ENCODE measurements around the gene SAFB.

SAFB gene

DNA sequence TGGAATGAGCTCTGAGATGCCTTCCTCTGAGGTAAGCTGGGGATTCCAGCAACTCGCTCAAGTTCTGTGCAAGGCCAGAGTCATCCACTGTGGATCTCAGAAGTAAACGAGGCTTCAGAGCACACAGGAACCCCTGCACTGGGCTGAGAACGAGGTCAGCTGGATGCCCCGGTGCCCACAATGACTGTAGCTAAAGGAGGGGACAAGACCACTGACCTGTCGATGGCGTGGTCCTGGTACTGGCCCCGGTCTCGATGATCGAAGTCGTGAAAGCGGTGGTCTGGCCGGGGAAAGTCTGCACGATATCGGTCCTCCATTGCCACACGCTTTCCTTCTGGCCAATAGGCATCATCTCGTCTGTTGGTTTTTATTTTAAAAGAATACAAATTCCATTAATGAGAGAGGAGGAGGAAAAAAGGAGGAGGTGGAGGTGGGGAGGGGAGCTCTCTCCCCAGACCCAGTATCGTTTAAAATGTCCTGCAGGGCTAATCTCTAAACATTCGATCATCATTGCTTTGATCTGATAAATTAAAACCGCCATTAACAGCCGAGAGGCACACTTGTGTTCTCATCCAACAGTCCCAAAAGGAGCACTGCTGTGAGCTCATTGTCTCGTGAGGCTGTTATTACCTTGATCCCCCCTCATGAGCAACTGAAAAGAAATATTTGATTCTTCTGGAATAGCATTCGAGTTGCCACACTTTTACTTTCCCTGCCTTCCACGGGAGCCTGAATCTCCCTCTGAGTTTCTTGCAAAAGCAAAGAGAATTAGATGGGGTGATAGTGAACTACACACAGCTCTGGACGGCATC is 30.1 kb upstream of the SAFB start:
- TF ChIP-seq, protein P1, sequence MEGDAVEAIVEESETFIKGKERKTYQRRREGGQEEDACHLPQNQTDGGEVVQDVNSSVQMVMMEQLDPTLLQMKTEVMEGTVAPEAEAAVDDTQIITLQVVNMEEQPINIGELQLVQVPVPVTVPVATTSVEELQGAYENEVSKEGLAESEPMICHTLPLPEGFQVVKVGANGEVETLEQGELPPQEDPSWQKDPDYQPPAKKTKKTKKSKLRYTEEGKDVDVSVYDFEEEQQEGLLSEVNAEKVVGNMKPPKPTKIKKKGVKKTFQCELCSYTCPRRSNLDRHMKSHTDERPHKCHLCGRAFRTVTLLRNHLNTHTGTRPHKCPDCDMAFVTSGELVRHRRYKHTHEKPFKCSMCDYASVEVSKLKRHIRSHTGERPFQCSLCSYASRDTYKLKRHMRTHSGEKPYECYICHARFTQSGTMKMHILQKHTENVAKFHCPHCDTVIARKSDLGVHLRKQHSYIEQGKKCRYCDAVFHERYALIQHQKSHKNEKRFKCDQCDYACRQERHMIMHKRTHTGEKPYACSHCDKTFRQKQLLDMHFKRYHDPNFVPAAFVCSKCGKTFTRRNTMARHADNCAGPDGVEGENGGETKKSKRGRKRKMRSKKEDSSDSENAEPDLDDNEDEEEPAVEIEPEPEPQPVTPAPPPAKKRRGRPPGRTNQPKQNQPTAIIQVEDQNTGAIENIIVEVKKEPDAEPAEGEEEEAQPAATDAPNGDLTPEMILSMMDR (IDR thresholded peaks at IDR 0.05; ENCODE audit: low read depth, low read length) = no peak
- TF ChIP-seq EZH2phosphoT487 (IDR thresholded peaks at IDR 0.05; ENCODE audit: low read depth) = no peak
- Histone ChIP-seq H4K20me1 (ENCODE audit: insufficient read depth, low read length) (0 out of 2 replicates have a peak, but pooled peaks cover 3% of the 10 kb centered on the region), H3K4me3 (ENCODE audit: low read length) (no peak overlapping the region), H2AFZ (ENCODE audit: low read depth, low read length) (no peak overlapping the region), H3K4me1 (ENCODE audit: low read length) (no peaks in the 10 kb centered on the region), H3K9me3 (ENCODE audit: insufficient read depth, low read length) (no peaks in the 10 kb centered on the region), H3K27ac (ENCODE audit: low read length) (no peak overlapping the region), H3K79me2 (ENCODE audit: low read length) (no peaks in the 10 kb centered on the region; the same call in 1 of the 2 replicates), H3K4me2 (ENCODE audit: low read length) (no peak overlapping the region), H3K9ac (ENCODE audit: low read length) (no peak overlapping the region), H3K36me3 (replicated peaks; ENCODE audit: low read depth, low read length) (peaks cover 85% of the 10 kb centered on the region), H3K27me3 (ENCODE audit: low read depth, low read length) (no peaks in the 10 kb centered on the region)

DNA sequence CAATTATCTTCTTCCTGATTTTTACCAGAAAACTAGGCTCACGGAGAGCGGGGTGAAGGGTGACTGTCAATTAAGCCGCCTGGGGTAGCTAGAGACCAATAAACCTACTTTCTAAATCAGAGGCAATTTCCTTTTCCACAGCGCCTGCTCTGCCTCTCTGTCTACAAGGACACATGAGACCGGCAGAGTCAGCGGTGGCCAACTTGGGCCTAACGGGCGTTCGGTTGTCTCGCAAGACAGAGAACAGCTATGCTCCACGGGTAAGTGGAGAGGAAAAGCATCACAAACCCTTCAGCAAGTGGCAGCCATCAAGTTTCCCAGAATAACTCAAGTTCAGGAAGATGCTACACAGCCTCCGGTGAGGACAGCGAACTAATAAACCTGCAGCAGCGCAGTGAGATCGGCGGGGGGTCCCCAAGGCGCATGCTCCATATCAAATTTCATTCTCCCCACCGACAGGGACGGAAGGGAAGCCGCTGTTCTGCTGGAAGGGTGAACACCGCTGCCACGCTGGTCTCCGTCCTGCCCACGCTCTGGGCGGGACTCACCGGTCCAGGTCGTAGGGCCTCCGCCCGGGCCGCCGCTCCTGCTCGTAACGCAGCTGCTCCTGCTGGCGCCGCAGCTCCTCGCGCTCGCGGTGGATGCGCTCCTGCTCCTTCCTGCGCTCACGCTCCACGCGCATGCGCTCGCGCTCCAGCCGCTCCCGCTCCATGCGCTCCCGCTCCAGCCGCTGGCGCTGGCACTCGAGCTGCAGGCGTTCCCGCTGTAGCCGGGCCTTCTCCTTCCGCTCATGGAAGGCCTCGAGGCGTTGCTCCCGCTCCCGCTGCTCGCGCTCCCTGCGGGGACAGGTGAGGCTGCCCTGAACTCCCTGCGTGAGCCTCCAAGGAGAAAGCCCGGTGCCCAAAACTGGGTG is 29.3 kb upstream of the SAFB start:
- no peaks in the 10 kb centered on the region for H3K9me3 ChIP-seq (ENCODE audit: insufficient read depth, low read length)
- no peak overlapping the region for H3K4me3 ChIP-seq (ENCODE audit: low read length)
- no peak overlapping the region for H3K27ac ChIP-seq (ENCODE audit: low read length)
- no peak overlapping the region for H2AFZ ChIP-seq (ENCODE audit: low read depth, low read length)
- H4K20me1 ChIP-seq (ENCODE audit: insufficient read depth, low read length) = no peaks in the 10 kb centered on the region
- H3K27me3 ChIP-seq (ENCODE audit: low read depth, low read length) = no peaks in the 10 kb centered on the region
- H3K4me1 ChIP-seq (ENCODE audit: low read length) = no peaks in the 10 kb centered on the region
- peaks cover 4% of the 10 kb centered on the region; the same call in 1 of the 2 replicates for H3K79me2 ChIP-seq (ENCODE audit: low read length)
- H3K9ac ChIP-seq (ENCODE audit: low read length) = no peak overlapping the region
- H3K4me2 ChIP-seq (ENCODE audit: low read length) = no peak overlapping the region
- TF ChIP-seq, protein P1 (IDR thresholded peaks at IDR 0.05; ENCODE audit: low read depth, low read length) = no peak
- no peak for TF ChIP-seq EZH2phosphoT487 (IDR thresholded peaks at IDR 0.05; ENCODE audit: low read depth)
- H3K36me3 ChIP-seq (replicated peaks; ENCODE audit: low read depth, low read length) = peaks cover 85% of the 10 kb centered on the region

DNA sequence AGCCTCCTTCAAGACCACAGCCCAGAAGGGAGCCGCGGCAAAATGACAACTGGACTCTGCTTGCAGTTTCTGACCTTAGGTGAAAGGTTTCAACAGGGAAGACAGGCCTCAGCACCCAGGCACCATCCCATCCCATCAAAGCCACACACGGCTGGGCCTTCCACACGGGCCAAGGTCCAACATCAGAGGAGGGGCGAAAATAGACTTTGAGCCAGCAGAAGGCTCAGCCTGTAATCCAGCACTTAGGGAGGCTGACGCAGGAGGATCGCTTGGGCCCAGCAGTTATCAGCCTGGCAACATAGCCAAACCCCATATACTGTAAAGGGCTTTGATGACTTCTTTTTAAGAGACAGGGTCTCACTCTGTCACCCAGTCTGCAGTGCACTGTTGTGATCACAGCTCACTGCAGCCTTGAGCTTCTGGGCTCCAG is 28.3 kb upstream of the SAFB start:
- Histone ChIP-seq H3K27ac (ENCODE audit: low read length) (no peak overlapping the region), H3K9me3 (ENCODE audit: insufficient read depth, low read length) (no peaks in the 10 kb centered on the region), H3K36me3 (replicated peaks; ENCODE audit: low read depth, low read length) (peaks cover 87% of the 10 kb centered on the region), H3K4me3 (ENCODE audit: low read length) (no peak overlapping the region), H4K20me1 (ENCODE audit: insufficient read depth, low read length) (no peaks in the 10 kb centered on the region), H3K4me1 (ENCODE audit: low read length) (no peaks in the 10 kb centered on the region), H3K79me2 (ENCODE audit: low read length) (peaks cover 11% of the 10 kb centered on the region; the same call in 1 of the 2 replicates), H3K4me2 (ENCODE audit: low read length) (no peak overlapping the region), H2AFZ (ENCODE audit: low read depth, low read length) (no peak overlapping the region), H3K27me3 (ENCODE audit: low read depth, low read length) (no peaks in the 10 kb centered on the region), H3K9ac (ENCODE audit: low read length) (no peak overlapping the region)
- TF ChIP-seq EZH2phosphoT487 (IDR thresholded peaks at IDR 0.05; ENCODE audit: low read depth) = no peak
- TF ChIP-seq, protein P1 (IDR thresholded peaks at IDR 0.05; ENCODE audit: low read depth, low read length) = no peak

DNA sequence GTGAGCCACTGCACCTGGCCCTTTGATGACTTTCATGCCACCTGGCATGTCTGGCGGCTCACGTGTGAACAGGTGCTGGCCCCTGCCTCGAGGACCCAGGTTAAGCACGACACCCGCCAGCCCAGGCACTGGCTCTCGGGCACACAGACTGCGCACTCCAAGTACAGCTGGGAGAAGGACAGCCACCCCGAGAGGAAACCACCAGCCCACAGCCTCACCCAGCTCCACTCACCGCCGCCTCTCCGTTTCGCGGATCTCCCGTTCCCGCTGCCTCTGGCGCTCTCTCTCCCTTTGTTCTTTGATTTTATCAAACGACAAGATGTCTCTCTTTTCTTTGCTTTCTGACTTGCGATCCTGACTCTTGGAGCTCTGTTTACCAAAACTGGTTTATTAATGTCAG is 27.8 kb upstream of the SAFB start:
- Histone ChIP-seq H4K20me1 (ENCODE audit: insufficient read depth, low read length) (no peaks in the 10 kb centered on the region), H3K4me1 (ENCODE audit: low read length) (no peaks in the 10 kb centered on the region), H3K9me3 (ENCODE audit: insufficient read depth, low read length) (no peaks in the 10 kb centered on the region), H3K27me3 (ENCODE audit: low read depth, low read length) (no peaks in the 10 kb centered on the region), H2AFZ (ENCODE audit: low read depth, low read length) (no peak overlapping the region), H3K36me3 (replicated peaks; ENCODE audit: low read depth, low read length) (peaks cover 87% of the 10 kb centered on the region), H3K9ac (ENCODE audit: low read length) (no peak overlapping the region), H3K4me2 (ENCODE audit: low read length) (no peak overlapping the region), H3K27ac (ENCODE audit: low read length) (no peak overlapping the region), H3K4me3 (ENCODE audit: low read length) (no peak overlapping the region), H3K79me2 (ENCODE audit: low read length) (peaks cover 11% of the 10 kb centered on the region; the same call in 1 of the 2 replicates)
- TF ChIP-seq EZH2phosphoT487 (IDR thresholded peaks at IDR 0.05; ENCODE audit: low read depth) = no peak
- TF ChIP-seq, protein P1 (IDR thresholded peaks at IDR 0.05; ENCODE audit: low read depth, low read length) = no peak
